ENCODE measurements around the gene CHD3. TPM values are rescaled to one million over a fixed set of nuclear protein-coding genes. Genes with fewer than 3 reads are reported as not detected.
A peak's percentile ranks its signal among the peaks of the same experiment; 100 is the strongest.

Gene CHD3
- total RNA-seq, 4 donors from 2014 or later, result 56.7 to 134 (median 120) TPM

GRCh38 chr17:7875804-7876370, 12.7 kb upstream of the CHD3 start:
- no peak overlapping the region for H3K27ac ChIP-seq

GRCh38 chr17:7878234-7878633, 10.4 kb upstream of the CHD3 start:
- 94 to 100% methylated on average over 2 to 7 of the region's 7 CpGs for WGBS, 2 donors (ENCODE audit: low coverage in 1 of 2)
- Histone ChIP-seq H3K27me3 (no peaks in the 10 kb centered on the region), H3K4me3 (no peak overlapping the region), H3K27ac (no peak overlapping the region), H3K4me1 (peaks cover 0 to 22% (median 9%) of the 10 kb centered on the region in 3 donors), H3K9me3 (no peaks in the 10 kb centered on the region), H3K36me3 (peaks cover 0 to 16% of the 10 kb centered on the region in 2 donors)
- no peak for ATAC-seq
- TF ChIP-seq, protein P1, sequence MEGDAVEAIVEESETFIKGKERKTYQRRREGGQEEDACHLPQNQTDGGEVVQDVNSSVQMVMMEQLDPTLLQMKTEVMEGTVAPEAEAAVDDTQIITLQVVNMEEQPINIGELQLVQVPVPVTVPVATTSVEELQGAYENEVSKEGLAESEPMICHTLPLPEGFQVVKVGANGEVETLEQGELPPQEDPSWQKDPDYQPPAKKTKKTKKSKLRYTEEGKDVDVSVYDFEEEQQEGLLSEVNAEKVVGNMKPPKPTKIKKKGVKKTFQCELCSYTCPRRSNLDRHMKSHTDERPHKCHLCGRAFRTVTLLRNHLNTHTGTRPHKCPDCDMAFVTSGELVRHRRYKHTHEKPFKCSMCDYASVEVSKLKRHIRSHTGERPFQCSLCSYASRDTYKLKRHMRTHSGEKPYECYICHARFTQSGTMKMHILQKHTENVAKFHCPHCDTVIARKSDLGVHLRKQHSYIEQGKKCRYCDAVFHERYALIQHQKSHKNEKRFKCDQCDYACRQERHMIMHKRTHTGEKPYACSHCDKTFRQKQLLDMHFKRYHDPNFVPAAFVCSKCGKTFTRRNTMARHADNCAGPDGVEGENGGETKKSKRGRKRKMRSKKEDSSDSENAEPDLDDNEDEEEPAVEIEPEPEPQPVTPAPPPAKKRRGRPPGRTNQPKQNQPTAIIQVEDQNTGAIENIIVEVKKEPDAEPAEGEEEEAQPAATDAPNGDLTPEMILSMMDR (IDR thresholded peaks at IDR 0.05), result no peak
- TF ChIP-seq POLR2A (IDR thresholded peaks at IDR 0.05) (no peak), POLR2AphosphoS5 (IDR thresholded peaks at IDR 0.05) (no peak), EP300 (IDR thresholded peaks at IDR 0.05) (no peak)

More at GRCh38 chr17:7875804-7876370, 12.7 kb upstream of the CHD3 start:
- no peaks in the 10 kb centered on the region for H3K4me1 ChIP-seq
- H3K36me3 ChIP-seq, result peaks cover 0 to 13% of the 10 kb centered on the region in 2 donors
- WGBS, 2 donors (ENCODE audit: low coverage in 1 of 2), result 77 to 86% methylated on average over 2 of the region's 2 CpGs
- no peaks in the 10 kb centered on the region for H3K9me3 ChIP-seq
- H3K4me3 ChIP-seq, result no peak overlapping the region
- ATAC-seq, result no peak
- TF ChIP-seq, protein P1 (IDR thresholded peaks at IDR 0.05), result no peak
- TF ChIP-seq POLR2AphosphoS5 (IDR thresholded peaks at IDR 0.05), result no peak
- no peak for TF ChIP-seq POLR2A (IDR thresholded peaks at IDR 0.05)
- no peak for TF ChIP-seq EP300 (IDR thresholded peaks at IDR 0.05)
- H3K27me3 ChIP-seq, result no peaks in the 10 kb centered on the region

GRCh38 chr17:7880076-7880868, 8.3 kb upstream of the CHD3 start:
- H3K4me3 ChIP-seq, result no peak overlapping the region
- TF ChIP-seq POLR2AphosphoS5 (IDR thresholded peaks at IDR 0.05) (no peak), POLR2A (IDR thresholded peaks at IDR 0.05) (no peak), EP300 (IDR thresholded peaks at IDR 0.05) (no peak)
- TF ChIP-seq, protein P1 (IDR thresholded peaks at IDR 0.05), result no peak
- H3K27me3 ChIP-seq, result no peaks in the 10 kb centered on the region
- no peak for ATAC-seq
- H3K4me1 ChIP-seq, result peaks cover 0 to 36% (median 9%) of the 10 kb centered on the region in 3 donors
- H3K27ac ChIP-seq, result no peak overlapping the region
- WGBS, 2 donors (ENCODE audit: low coverage in 1 of 2), result 72 to 100% methylated on average over 1 to 2 of the region's 3 CpGs
- H3K9me3 ChIP-seq, result no peaks in the 10 kb centered on the region
- peaks cover 0 to 16% of the 10 kb centered on the region in 2 donors for H3K36me3 ChIP-seq

- ATAC-seq, result no peak
- peaks cover 0 to 47% (median 15%) of the 10 kb centered on the region in 3 donors for H3K4me1 ChIP-seq
- peaks cover 0 to 16% of the 10 kb centered on the region in 2 donors for H3K36me3 ChIP-seq
- H3K4me3 ChIP-seq, result no peak overlapping the region
- TF ChIP-seq POLR2AphosphoS5 (IDR thresholded peaks at IDR 0.05), result no peak
- WGBS, 2 donors (ENCODE audit: low coverage in 1 of 2), result 24 to 33% methylated on average over 6 to 7 of the region's 7 CpGs
- peak overlapping the region in 2 of 4 donors; percentile 87 to 95 for H3K27ac ChIP-seq
- H3K9me3 ChIP-seq, result no peaks in the 10 kb centered on the region
- no peaks in the 10 kb centered on the region for H3K27me3 ChIP-seq
Measured at GRCh38 chr17:7881276-7882054, 7.1 kb upstream of the CHD3 start.

- no peak overlapping the region for H3K4me3 ChIP-seq
- 40 to 46% methylated on average over 3 to 7 of the region's 7 CpGs for WGBS, 2 donors (ENCODE audit: low coverage in 1 of 2)
- H3K4me1 ChIP-seq, result peaks cover 0 to 54% (median 21%) of the 10 kb centered on the region in 3 donors
- peak overlapping the region in 2 of 4 donors; percentile 87 to 95 for H3K27ac ChIP-seq
- TF ChIP-seq, protein P1 (IDR thresholded peaks at IDR 0.05), result no peak
- TF ChIP-seq POLR2A (IDR thresholded peaks at IDR 0.05), result no peak
- no peak for TF ChIP-seq POLR2AphosphoS5 (IDR thresholded peaks at IDR 0.05)
- no peak for TF ChIP-seq EP300 (IDR thresholded peaks at IDR 0.05)
- no peak for ATAC-seq
- no peaks in the 10 kb centered on the region for H3K27me3 ChIP-seq
- peaks cover 0 to 16% of the 10 kb centered on the region in 2 donors for H3K36me3 ChIP-seq
- H3K9me3 ChIP-seq, result no peaks in the 10 kb centered on the region
Measured at GRCh38 chr17:7882068-7882467, 6.5 kb upstream of the CHD3 start.
